Hepatocyte (in vitro differentiated cells): ENCODE measurements around the gene ANAPC2.

Experiments used
- EZH2 ChIP-seq: fragments of 200-600 bp; sonication (generic); IDR thresholded peaks from 2 replicates; pipeline ENCODE4 v1.6.1; 2016; ENCODE audit warnings: antibody characterized with exemption, mild to moderate bottlenecking, borderline replicate concordance
- TF ChIP-seq, protein P1 (sequence below): fragments of 200-600 bp; sonication (generic); IDR thresholded peaks from 2 replicates; pipeline ENCODE4 v1.5.1; 2016; ENCODE audit warnings: antibody characterized with exemption, mild to moderate bottlenecking; ENCODE audit not compliant: poor library complexity

DNA sequence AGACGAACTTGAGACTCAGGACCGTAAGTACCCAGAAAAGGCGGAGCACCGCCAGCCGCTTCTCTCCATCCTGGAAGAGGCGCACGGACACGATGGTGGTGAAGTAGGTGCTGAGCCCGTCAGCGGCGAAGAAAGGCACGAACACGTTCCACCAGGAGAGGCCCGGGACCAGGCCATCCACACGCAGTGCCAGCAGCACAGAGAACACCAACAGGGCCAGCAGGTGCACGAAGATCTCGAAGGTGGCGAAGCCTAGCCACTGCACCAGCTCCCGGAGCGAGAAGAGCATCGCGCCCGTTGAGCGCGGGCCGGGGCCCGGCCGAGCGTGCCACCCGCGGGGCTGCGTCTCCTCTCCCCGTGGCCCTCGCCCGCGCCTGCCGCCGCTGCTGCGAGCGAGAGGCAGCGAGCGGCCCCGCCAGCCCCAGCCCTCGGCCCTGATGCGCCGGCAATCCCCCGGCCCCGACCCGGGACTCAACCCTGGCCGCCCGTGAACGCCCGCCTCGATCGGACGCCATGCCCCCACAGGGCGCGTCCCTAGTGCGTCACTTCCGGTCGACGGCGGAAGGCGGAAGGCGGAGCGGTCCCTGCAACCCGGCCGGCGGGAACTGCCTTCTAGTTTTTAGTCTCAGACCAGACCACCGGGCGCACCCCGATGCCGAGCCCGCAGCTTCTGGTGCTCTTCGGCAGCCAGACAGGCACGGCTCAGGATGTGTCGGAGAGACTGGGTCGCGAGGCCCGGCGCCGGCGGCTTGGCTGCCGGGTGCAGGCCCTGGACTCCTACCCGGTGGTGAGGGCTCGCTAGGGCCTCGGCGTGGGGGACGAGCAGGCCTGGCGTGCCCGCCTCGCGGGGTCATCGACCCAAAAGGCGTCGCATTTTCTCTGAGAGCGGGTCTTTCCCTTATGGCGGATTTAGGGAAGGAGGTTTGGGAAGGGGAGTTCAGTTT, 17.0 kb upstream of the ANAPC2 start, which contains the start of the genes NDOR1 and TMEM203:
- TF ChIP-seq, protein P1, sequence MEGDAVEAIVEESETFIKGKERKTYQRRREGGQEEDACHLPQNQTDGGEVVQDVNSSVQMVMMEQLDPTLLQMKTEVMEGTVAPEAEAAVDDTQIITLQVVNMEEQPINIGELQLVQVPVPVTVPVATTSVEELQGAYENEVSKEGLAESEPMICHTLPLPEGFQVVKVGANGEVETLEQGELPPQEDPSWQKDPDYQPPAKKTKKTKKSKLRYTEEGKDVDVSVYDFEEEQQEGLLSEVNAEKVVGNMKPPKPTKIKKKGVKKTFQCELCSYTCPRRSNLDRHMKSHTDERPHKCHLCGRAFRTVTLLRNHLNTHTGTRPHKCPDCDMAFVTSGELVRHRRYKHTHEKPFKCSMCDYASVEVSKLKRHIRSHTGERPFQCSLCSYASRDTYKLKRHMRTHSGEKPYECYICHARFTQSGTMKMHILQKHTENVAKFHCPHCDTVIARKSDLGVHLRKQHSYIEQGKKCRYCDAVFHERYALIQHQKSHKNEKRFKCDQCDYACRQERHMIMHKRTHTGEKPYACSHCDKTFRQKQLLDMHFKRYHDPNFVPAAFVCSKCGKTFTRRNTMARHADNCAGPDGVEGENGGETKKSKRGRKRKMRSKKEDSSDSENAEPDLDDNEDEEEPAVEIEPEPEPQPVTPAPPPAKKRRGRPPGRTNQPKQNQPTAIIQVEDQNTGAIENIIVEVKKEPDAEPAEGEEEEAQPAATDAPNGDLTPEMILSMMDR = no peak
- no peak for TF ChIP-seq EZH2
